B cell (primary cell): ENCODE results near the gene VCAM1. TPM values are rescaled to one million over a fixed set of nuclear protein-coding genes. Genes with fewer than 3 reads are reported as not detected.

Experiments
- ATAC-seq: fragments of 200-7000 bp; cut with Tn5 transposase; one replicate; pipeline ENCODE4 v1.10.0; 2021; ENCODE audit warnings: low read depth, mild to moderate bottlenecking, moderate number of reproducible peaks, moderate library complexity
- CTCF ChIA-PET: fragments of 350-600 bp; sonication (Branson Sonifier 250); formaldehyde crosslinking; loops from one replicate; lab custom pipeline; 2021; ENCODE audit warnings: antibody characterized with exemption, inconsistent platforms; lab: Charles Lee
- POLR2A ChIA-PET: fragments of 350-600 bp; sonication (Branson Sonifier 250); formaldehyde crosslinking; loops from one replicate; lab custom pipeline; 2021; ENCODE audit warnings: antibody characterized with exemption; lab: Charles Lee
- DNase-seq: peaks from one replicate; pipeline ENCODE4 v3.0.0; 2013
- H2AFZ ChIP-seq: 2 replicates; pipeline ENCODE4 v1.6.1; 2012; ENCODE audit warnings: mild to moderate bottlenecking, low read depth, low read length; ENCODE audit not compliant: insufficient read depth, poor library complexity, severe bottlenecking
- H3K27ac ChIP-seq, 2 donors: 1 replicate in 1 of 2; 2 replicates in 1 of 2; pipeline ENCODE4 v1.5.1; 2012 to 2013; ENCODE audit warnings: low read length in 2 of 2, mild to moderate bottlenecking in 2 of 2, moderate library complexity in 1 of 2
- H3K27me3 ChIP-seq, 4 experiments: fragments of 200-600 bp in 1 of 4; sonication (generic) in 1 of 4; replicated peaks in 1 of 4; 1 replicate in 2 of 4; 2 replicates in 2 of 4; pipeline versions ENCODE4 v1.6.1 to v1.7.0; 2013 to 2016; ENCODE audit warnings: low read length in 3 of 4, mild to moderate bottlenecking in 2 of 4, mixed read lengths in 1 of 4, moderate library complexity in 1 of 4; ENCODE audit not compliant: insufficient read depth in 4 of 4, control insufficient read depth in 3 of 4; ENCODE audit errors: control extremely low read depth in 1 of 4
- H3K36me3 ChIP-seq, 2 experiments: replicated peaks in 1 of 2; 1 replicate in 1 of 2; 2 replicates in 1 of 2; pipeline versions ENCODE4 v1.6.1 to v1.7.1; 2013; ENCODE audit warnings: low read length in 1 of 2; ENCODE audit not compliant: insufficient read depth in 2 of 2, control insufficient read depth in 1 of 2; ENCODE audit errors: control extremely low read depth in 1 of 2, extremely low read depth in 1 of 2
- H3K4me1 ChIP-seq, 2 donors: fragments of 200-600 bp in 1 of 2; sonication (generic) in 1 of 2; 1 replicate in 1 of 2; 2 replicates in 1 of 2; pipeline versions ENCODE4 v1.5.1 to v1.6.1; 2013 to 2017; ENCODE audit warnings: low read length in 2 of 2; ENCODE audit not compliant: control insufficient read depth in 2 of 2, insufficient read depth in 2 of 2
- H3K4me2 ChIP-seq: replicated peaks from 2 replicates; pipeline ENCODE3; 2012; ENCODE audit warnings: mild to moderate bottlenecking, low read depth, low read length; ENCODE audit not compliant: poor library complexity, severe bottlenecking
- H3K4me3 ChIP-seq, 5 experiments: fragments of 200-600 bp in 1 of 5; sonication (generic) in 1 of 5; 1 replicate in 3 of 5; 2 replicates in 2 of 5; pipeline versions ENCODE4 v1.5.1 to v1.7.0; 2011 to 2016; ENCODE audit warnings: low read length in 4 of 5, mild to moderate bottlenecking in 4 of 5, low read depth in 2 of 5, control low read depth in 1 of 5, moderate library complexity in 1 of 5; ENCODE audit not compliant: insufficient read depth in 1 of 5; ENCODE audit errors: control extremely low read depth in 1 of 5, extremely low read depth in 1 of 5
- H3K79me2 ChIP-seq: fragments of 200-600 bp; sonication (generic); one replicate; pipeline ENCODE4 v1.6.0; 2016; ENCODE audit warnings: low read length; ENCODE audit not compliant: control insufficient read depth, insufficient read depth
- H3K9ac ChIP-seq: fragments of 200-600 bp; sonication (generic); 2 replicates; pipeline ENCODE4 v1.6.1; 2017; ENCODE audit warnings: mild to moderate bottlenecking, low read length, moderate library complexity
- H3K9me3 ChIP-seq, 3 donors: one replicate each; pipeline versions ENCODE4 v1.6.1 to v1.7.1; 2013; ENCODE audit warnings: low read length in 2 of 3; ENCODE audit not compliant: control insufficient read depth in 2 of 3, insufficient read depth in 1 of 3; ENCODE audit errors: control extremely low read depth in 1 of 3
- H4K20me1 ChIP-seq: 2 replicates; pipeline ENCODE4 v1.6.0; 2012; ENCODE audit warnings: mild to moderate bottlenecking, low read length; ENCODE audit not compliant: insufficient read depth, control insufficient read depth, poor library complexity, severe bottlenecking
- H3K27ac Mint-ChIP-seq: one replicate; pipeline ENCODE4 v1.8.0; 2021; ENCODE audit warnings: mixed read lengths
- H3K27me3 Mint-ChIP-seq: one replicate; pipeline ENCODE4 v1.8.0; 2021; ENCODE audit warnings: mixed read lengths
- H3K4me1 Mint-ChIP-seq: one replicate; pipeline ENCODE4 v1.8.0; 2021; ENCODE audit warnings: mixed read lengths
- H3K4me3 Mint-ChIP-seq: one replicate; pipeline ENCODE4 v1.8.0; 2021; ENCODE audit warnings: mixed read lengths
- H3K9me3 Mint-ChIP-seq: one replicate; pipeline ENCODE4 v1.8.0; 2022; ENCODE audit warnings: mixed read lengths; ENCODE audit not compliant: insufficient read depth
- EZH2 ChIP-seq: IDR thresholded peaks from 2 replicates; pipeline ENCODE4 v1.6.1; 2012; ENCODE audit warnings: borderline replicate concordance, low read depth, mild to moderate bottlenecking, moderate library complexity, low read length; ENCODE audit not compliant: insufficient read depth, poor library complexity, severe bottlenecking
- WGBS: methylation state at CpG from one replicate; pipeline ENCODE4 v1.1.5; 2013; ENCODE audit warnings: missing lambda C conversion rate; ENCODE audit not compliant: insufficient coverage; 5-methylcytosine and 5-hydroxymethylcytosine counted together
- intact Hi-C: fragments of 100-400 bp; cut with micrococcal nuclease; formaldehyde crosslinking; loops from one replicate; pipeline ENCODE4 v1.10.0; 2022
- polyA plus RNA-seq: library from polyadenylated mRNA; depleted of rRNA; stranded (reverse); fragments of >200 nt; gene quantifications from 2 replicates; pipeline ENCODE4 v1.2.3, GENCODE V29; 2012
- total RNA-seq, 2 donors: library from RNA; stranded (reverse); fragments of 120-200 nt in 1 of 2; gene quantifications; 1 replicate in 1 of 2; 2 replicates in 1 of 2; pipeline versions ENCODE4 v1.2.3 to v1.2.4, GENCODE V29; 2013 to 2022
- TF ChIP-seq, protein P1 (sequence below): fragments of 200-600 bp; IDR thresholded peaks from one replicate; pipeline ENCODE4 v1.8.0; 2022; ENCODE audit warnings: antibody characterized with exemption, mild to moderate bottlenecking

Gene VCAM1
- total and polyA plus RNA-seq, 2 donors (not counting 1 experiment from before 2014, with no cell fraction given): not detected

DNA sequence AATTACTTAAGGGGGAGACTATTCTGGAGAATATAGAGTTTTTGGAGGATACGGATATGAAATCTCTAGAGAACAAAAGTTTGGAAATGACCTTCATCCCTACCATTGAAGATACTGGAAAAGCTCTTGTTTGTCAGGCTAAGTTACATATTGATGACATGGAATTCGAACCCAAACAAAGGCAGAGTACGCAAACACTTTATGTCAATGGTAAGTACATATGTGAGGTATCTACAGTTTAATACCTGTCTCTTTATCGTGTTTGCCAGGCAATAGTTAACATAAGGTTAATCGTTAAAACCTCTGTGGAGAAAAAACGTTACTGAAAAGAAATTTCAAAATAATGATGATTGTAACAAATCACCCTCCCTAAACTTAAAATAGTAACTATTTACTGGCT, 11.8 kb downstream of the VCAM1 start:
- no peaks in the 10 kb centered on the region for H3K27me3 ChIP-seq
- no peak for TF ChIP-seq EZH2
- TF ChIP-seq, protein P1, sequence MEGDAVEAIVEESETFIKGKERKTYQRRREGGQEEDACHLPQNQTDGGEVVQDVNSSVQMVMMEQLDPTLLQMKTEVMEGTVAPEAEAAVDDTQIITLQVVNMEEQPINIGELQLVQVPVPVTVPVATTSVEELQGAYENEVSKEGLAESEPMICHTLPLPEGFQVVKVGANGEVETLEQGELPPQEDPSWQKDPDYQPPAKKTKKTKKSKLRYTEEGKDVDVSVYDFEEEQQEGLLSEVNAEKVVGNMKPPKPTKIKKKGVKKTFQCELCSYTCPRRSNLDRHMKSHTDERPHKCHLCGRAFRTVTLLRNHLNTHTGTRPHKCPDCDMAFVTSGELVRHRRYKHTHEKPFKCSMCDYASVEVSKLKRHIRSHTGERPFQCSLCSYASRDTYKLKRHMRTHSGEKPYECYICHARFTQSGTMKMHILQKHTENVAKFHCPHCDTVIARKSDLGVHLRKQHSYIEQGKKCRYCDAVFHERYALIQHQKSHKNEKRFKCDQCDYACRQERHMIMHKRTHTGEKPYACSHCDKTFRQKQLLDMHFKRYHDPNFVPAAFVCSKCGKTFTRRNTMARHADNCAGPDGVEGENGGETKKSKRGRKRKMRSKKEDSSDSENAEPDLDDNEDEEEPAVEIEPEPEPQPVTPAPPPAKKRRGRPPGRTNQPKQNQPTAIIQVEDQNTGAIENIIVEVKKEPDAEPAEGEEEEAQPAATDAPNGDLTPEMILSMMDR: no peak
- DNase-seq (no peak), ATAC-seq (no peak)
- Mint-ChIP-seq H3K9me3 (no peaks in the 10 kb centered on the region), H3K27ac (no peak overlapping the region), H3K27me3 (peaks cover 4% of the 10 kb centered on the region), H3K4me1 (no peaks in the 10 kb centered on the region), H3K4me3 (no peak overlapping the region)
- H3K36me3 ChIP-seq: no peaks in the 10 kb centered on the region
- no peaks in the 10 kb centered on the region for H3K79me2 ChIP-seq
- WGBS: no CpG with 5 or more reads among the region's 6 CpGs
- H3K4me1 ChIP-seq: no peaks in the 10 kb centered on the region
- intact Hi-C loops: no loop called here
- ChIA-PET POLR2A (no interaction called here), CTCF (no interaction called here)
- no peak overlapping the region for H3K9ac ChIP-seq
- no peaks in the 10 kb centered on the region for H3K9me3 ChIP-seq
- H4K20me1 ChIP-seq: no peaks in the 10 kb centered on the region
- H2AFZ ChIP-seq: no peak overlapping the region
- no peak overlapping the region for H3K27ac ChIP-seq
- no peak overlapping the region for H3K4me3 ChIP-seq
- no peak overlapping the region for H3K4me2 ChIP-seq

DNA sequence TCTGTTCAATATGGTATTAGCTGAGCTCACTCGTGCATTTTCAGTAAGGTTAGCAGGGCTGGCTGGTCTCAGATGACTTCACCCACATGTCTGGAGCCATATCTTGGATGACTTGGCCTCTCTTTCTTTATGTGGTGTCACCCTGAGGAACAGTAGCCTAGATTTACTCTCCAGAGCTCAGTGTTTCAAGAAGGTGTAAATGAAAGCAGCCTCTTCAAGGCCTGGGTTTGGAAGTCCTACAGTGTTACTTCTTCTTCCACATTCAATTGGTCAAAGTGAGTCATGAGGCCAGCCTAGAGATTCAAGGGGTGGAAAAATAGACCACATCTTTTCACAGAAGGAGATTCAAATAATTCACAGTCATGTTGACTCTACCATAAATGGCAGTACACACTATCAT, 12.2 kb downstream of the VCAM1 start:
- Histone ChIP-seq H3K27ac (no peak overlapping the region), H3K36me3 (no peaks in the 10 kb centered on the region), H2AFZ (no peak overlapping the region), H3K27me3 (no peaks in the 10 kb centered on the region), H3K79me2 (no peaks in the 10 kb centered on the region), H3K4me2 (no peak overlapping the region), H4K20me1 (no peaks in the 10 kb centered on the region), H3K4me3 (no peak overlapping the region), H3K4me1 (no peaks in the 10 kb centered on the region), H3K9me3 (no peaks in the 10 kb centered on the region), H3K9ac (no peak overlapping the region)
- 100% methylated on average over 1 of the region's 1 CpG for WGBS
- ChIA-PET CTCF (no interaction called here), POLR2A (no interaction called here)
- intact Hi-C loops: no loop called here
- no peak for DNase-seq
- peaks cover 4% of the 10 kb centered on the region for H3K27me3 Mint-ChIP-seq
- H3K9me3 Mint-ChIP-seq: no peaks in the 10 kb centered on the region
- no peak overlapping the region for H3K27ac Mint-ChIP-seq
- no peak overlapping the region for H3K4me3 Mint-ChIP-seq
- no peak for TF ChIP-seq EZH2
- TF ChIP-seq, protein P1: no peak
- no peak for ATAC-seq
- H3K4me1 Mint-ChIP-seq: no peaks in the 10 kb centered on the region
